ENCODE measurements around the gene NHLH1.
A peak's percentile ranks its signal among the peaks of the same experiment; 100 is the strongest.

NHLH1 gene

GRCh38 chr1:160413716-160414115, 46.8 kb downstream of the NHLH1 start:
- no peak for DNase-seq

GRCh38 chr1:160414881-160415280, 48.0 kb downstream of the NHLH1 start:
- DNase-seq: no peak

GRCh38 chr1:160415696-160416290, 48.9 kb downstream of the NHLH1 start:
- no peak for DNase-seq

- DNase-seq: no peak
Measured at GRCh38 chr1:160416369-160416768, 49.5 kb downstream of the NHLH1 start.

- no peak for DNase-seq
Measured at GRCh38 chr1:160418483-160418882, 51.6 kb downstream of the NHLH1 start.

- no peak for DNase-seq
Measured at GRCh38 chr1:160419150-160419837, 52.4 kb downstream of the NHLH1 start.

- DNase-seq: no peak
Measured at GRCh38 chr1:160419838-160420169, 52.9 kb downstream of the NHLH1 start.

GRCh38 chr1:160420881-160421842, 54.3 kb downstream of the NHLH1 start:
- DNase-seq: peak; percentile 48

GRCh38 chr1:160421881-160422280, 55.0 kb downstream of the NHLH1 start:
- DNase-seq: peak; percentile 25
